ENCODE measurements around the gene SLC9A9. TPM values are rescaled to one million over a fixed set of nuclear protein-coding genes. Genes with fewer than 3 reads are reported as not detected.

The SLC9A9 gene
- polyA plus RNA-seq, 1 experiment, result 2.4 TPM

DNA sequence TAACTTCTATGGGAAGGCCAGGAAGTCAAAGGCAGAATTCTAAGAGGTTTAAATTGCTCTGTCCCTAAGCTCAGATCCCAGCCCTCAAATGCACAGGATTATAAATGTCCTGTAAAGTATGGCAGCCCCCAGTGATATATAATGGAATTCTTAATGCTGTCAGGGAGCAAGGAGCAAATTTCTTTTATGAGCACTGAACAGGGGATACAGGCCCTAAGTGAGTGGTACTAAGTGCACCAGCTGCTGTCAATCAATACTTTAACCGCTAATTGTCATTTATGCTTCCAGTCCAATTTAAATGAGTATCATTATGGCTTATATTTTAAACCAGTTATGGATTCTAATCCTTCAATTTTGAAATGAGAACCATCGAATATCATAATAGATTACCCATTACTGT is 4.7 kb downstream of the SLC9A9 start:
- TF ChIP-seq, protein P1, sequence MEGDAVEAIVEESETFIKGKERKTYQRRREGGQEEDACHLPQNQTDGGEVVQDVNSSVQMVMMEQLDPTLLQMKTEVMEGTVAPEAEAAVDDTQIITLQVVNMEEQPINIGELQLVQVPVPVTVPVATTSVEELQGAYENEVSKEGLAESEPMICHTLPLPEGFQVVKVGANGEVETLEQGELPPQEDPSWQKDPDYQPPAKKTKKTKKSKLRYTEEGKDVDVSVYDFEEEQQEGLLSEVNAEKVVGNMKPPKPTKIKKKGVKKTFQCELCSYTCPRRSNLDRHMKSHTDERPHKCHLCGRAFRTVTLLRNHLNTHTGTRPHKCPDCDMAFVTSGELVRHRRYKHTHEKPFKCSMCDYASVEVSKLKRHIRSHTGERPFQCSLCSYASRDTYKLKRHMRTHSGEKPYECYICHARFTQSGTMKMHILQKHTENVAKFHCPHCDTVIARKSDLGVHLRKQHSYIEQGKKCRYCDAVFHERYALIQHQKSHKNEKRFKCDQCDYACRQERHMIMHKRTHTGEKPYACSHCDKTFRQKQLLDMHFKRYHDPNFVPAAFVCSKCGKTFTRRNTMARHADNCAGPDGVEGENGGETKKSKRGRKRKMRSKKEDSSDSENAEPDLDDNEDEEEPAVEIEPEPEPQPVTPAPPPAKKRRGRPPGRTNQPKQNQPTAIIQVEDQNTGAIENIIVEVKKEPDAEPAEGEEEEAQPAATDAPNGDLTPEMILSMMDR (IDR thresholded peaks at IDR 0.05; ENCODE audit: insufficient read depth, low read depth, low read length), result no peak
- Histone ChIP-seq H3K36me3 (ENCODE audit: control insufficient read depth, insufficient read depth, low read length) (no peaks in the 10 kb centered on the region), H3K27me3 (ENCODE audit: control insufficient read depth, insufficient read depth, low read length) (no peaks in the 10 kb centered on the region), H3K4me3 (ENCODE audit: low read depth, low read length) (no peak overlapping the region)
- CTCF ChIA-PET, result no interaction called here
- no peak for DNase-seq (ENCODE audit: low read depth)
- POLR2A ChIA-PET, result no interaction called here

DNA sequence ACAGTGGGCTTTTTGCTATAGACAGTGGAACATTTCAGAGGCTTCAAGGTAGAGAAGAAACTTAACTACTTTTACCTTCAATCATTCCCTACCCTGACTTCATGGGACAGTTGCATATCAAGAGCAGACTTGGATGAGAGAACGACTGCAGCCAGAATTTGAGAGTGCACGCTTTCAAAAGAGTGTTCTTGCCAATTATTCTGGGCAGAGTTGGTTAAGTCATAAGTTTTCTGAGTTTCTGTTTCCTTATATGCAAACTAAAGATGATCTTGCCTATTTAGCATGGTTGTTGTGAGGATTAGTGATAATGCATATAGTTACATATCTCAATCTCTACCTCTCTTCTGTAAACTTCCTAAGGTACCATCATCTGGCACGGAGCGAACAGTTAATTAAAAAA is 7.6 kb downstream of the SLC9A9 start:
- H3K27me3 ChIP-seq (ENCODE audit: control insufficient read depth, insufficient read depth, low read length), result peaks cover 2% of the 10 kb centered on the region
- no peaks in the 10 kb centered on the region for H3K36me3 ChIP-seq (ENCODE audit: control insufficient read depth, insufficient read depth, low read length)
- TF ChIP-seq, protein P1 (IDR thresholded peaks at IDR 0.05; ENCODE audit: insufficient read depth, low read depth, low read length), result no peak
- ChIA-PET POLR2A (no interaction called here), CTCF (no interaction called here)
- DNase-seq (ENCODE audit: low read depth), result no peak
- no peak overlapping the region for H3K4me3 ChIP-seq (ENCODE audit: low read depth, low read length)

DNA sequence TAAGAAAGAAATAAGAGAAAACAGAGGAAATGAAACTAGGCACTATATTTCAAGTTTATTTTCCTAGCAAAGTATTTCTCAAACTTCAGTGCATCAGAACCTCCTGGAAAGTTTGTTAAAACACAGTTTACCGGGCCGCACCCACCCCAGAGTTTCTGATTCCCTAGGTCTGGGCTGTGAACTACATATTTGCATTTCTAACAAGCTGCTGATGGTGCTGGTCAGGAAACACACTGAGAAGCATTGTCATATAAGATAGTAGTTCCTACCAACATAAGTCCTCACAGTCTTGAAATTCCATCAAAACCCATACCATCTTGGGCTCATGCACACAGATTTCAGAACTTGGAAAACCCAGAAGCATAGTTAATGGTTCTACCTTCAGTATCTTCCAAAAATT is 8.3 kb downstream of the SLC9A9 start:
- Histone ChIP-seq H3K36me3 (ENCODE audit: control insufficient read depth, insufficient read depth, low read length) (no peaks in the 10 kb centered on the region), H3K27me3 (ENCODE audit: control insufficient read depth, insufficient read depth, low read length) (peaks cover 2% of the 10 kb centered on the region), H3K4me3 (ENCODE audit: low read depth, low read length) (no peak overlapping the region)
- TF ChIP-seq, protein P1 (IDR thresholded peaks at IDR 0.05; ENCODE audit: insufficient read depth, low read depth, low read length), result no peak
- no peak for DNase-seq (ENCODE audit: low read depth)
- CTCF ChIA-PET, result no interaction called here
- POLR2A ChIA-PET, result no interaction called here

DNA sequence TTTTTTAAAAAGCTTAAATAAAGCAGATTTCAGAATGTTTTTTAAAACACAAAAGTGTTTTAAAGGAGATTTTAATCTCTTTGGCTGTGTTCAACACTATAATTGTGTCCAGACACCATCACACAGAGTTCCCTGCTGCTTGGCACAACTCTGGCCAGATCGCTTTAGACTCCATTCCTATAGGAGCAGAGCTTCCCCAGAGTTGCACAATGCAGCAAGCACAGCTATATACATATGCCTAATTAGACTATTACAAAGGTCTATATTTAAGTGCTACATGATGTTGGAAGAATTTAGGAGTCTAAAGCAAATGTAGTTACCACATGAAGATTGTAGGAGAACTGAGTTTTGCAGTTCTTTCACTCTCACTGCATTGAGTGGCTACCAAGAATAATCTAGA is 11.2 kb downstream of the SLC9A9 start:
- peaks cover 2% of the 10 kb centered on the region for H3K27me3 ChIP-seq (ENCODE audit: control insufficient read depth, insufficient read depth, low read length)
- TF ChIP-seq, protein P1 (IDR thresholded peaks at IDR 0.05; ENCODE audit: insufficient read depth, low read depth, low read length), result no peak
- no peaks in the 10 kb centered on the region for H3K36me3 ChIP-seq (ENCODE audit: control insufficient read depth, insufficient read depth, low read length)
- no peak overlapping the region for H3K4me3 ChIP-seq (ENCODE audit: low read depth, low read length)
- ChIA-PET CTCF (interaction anchor here (0.7 to 1.1 kb wide), 2 partner anchors 13 to 59 kb away, joined by 3 read pairs; no protein-coding TSS in a partner anchor), POLR2A (no interaction called here)
- DNase-seq (ENCODE audit: low read depth), result no peak

DNA sequence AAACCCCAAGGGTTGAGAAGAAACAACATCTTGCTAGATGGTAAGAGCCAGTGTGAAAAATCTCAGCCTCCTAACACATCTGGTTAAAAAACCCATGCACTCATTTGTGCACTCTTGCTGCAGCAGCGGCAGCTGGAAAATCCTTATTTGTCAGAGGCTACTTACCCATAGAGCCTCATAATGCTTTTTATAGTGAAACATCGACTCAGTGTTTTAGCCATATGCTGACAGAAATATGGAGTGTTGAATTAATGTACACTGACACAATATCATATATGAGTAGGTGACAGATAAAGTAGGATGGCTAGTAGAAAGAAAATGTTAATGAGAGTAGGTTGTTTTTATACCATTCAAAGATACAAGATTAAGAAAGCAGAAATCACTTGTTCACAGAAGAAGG is 13.0 kb downstream of the SLC9A9 start:
- TF ChIP-seq, protein P1 (IDR thresholded peaks at IDR 0.05; ENCODE audit: insufficient read depth, low read depth, low read length), result no peak
- DNase-seq (ENCODE audit: low read depth), result no peak
- CTCF ChIA-PET, result no interaction called here

More for the DNA sequence above, 13.0 kb downstream of the SLC9A9 start:
- POLR2A ChIA-PET, result no interaction called here
- H3K4me3 ChIP-seq (ENCODE audit: low read depth, low read length), result no peak overlapping the region
- peaks cover 2% of the 10 kb centered on the region for H3K27me3 ChIP-seq (ENCODE audit: control insufficient read depth, insufficient read depth, low read length)
- H3K36me3 ChIP-seq (ENCODE audit: control insufficient read depth, insufficient read depth, low read length), result no peaks in the 10 kb centered on the region
